ENCODE measurements around the gene ATP4A. TPM values are rescaled to one million over a fixed set of nuclear protein-coding genes. Genes with fewer than 3 reads are reported as not detected.

The ATP4A gene
- total RNA-seq, 4 donors from 2014 or later: not detected

GRCh38 chr19:35516310-35516709 is 47.1 kb downstream of the ATP4A start:
- no peaks in the 10 kb centered on the region for H3K4me1 ChIP-seq
- TF ChIP-seq POLR2A (IDR thresholded peaks at IDR 0.05): no peak
- H3K27ac ChIP-seq: no peak overlapping the region
- H3K4me3 ChIP-seq: no peak overlapping the region
- no peak for DNase-seq
- peaks cover 34% of the 10 kb centered on the region for H3K27me3 ChIP-seq
- 71 to 76% methylated on average over 2 to 3 of the region's 3 CpGs for WGBS, 2 donors (ENCODE audit: low coverage in 1 of 2)
- in situ Hi-C loops (cut with MboI; ENCODE audit: low pct_ligation_motif_present in 1 of 4, low pct_unique_long_range_greater_than_20kb in 1 of 4, low sequenced_read_pairs in 3 of 4) (no loop called here), intact Hi-C loops (cut with DNase I; ENCODE audit: low total_unique reads) (no loop called here)
- H3K36me3 ChIP-seq: no peaks in the 10 kb centered on the region
- no peaks in the 10 kb centered on the region for H3K9me3 ChIP-seq

- intact Hi-C loops (cut with DNase I; ENCODE audit: low total_unique reads) (no loop called here), in situ Hi-C loops (cut with MboI; ENCODE audit: low pct_ligation_motif_present in 1 of 4, low pct_unique_long_range_greater_than_20kb in 1 of 4, low sequenced_read_pairs in 3 of 4) (no loop called here)
- Histone ChIP-seq H3K4me3 (no peak overlapping the region), H3K27me3 (peaks cover 53% of the 10 kb centered on the region), H3K36me3 (no peaks in the 10 kb centered on the region), H3K4me1 (peaks cover 0 to 14% (median 7%) of the 10 kb centered on the region in 4 donors), H3K27ac (no peak overlapping the region), H3K9me3 (no peaks in the 10 kb centered on the region)
- TF ChIP-seq POLR2A (IDR thresholded peaks at IDR 0.05): no peak
- TF ChIP-seq CTCF (IDR thresholded peaks at IDR 0.05): no peak
- no peak for TF ChIP-seq POLR2AphosphoS5 (IDR thresholded peaks at IDR 0.05)
- TF ChIP-seq EP300 (IDR thresholded peaks at IDR 0.05; ENCODE audit: low read depth): no peak
- 32 to 58% methylated on average over 2 to 19 of the region's 20 CpGs for WGBS, 2 donors (ENCODE audit: low coverage in 1 of 2)
- DNase-seq: no peak
Measured at GRCh38 chr19:35514282-35514809, 49.1 kb downstream of the ATP4A start.

GRCh38 chr19:35513628-35514281 is 49.7 kb downstream of the ATP4A start, which contains the start of gene DMKN:
Gene DMKN, minus strand, starts transcription at chr19:35513649. Its CDS starts 174 bp downstream, at chr19:35513475.
- intact Hi-C loops (cut with DNase I; ENCODE audit: low total_unique reads): no loop called here
- H3K4me1 ChIP-seq: peaks cover 0 to 20% (median 9%) of the 10 kb centered on the region in 4 donors
- no peak for TF ChIP-seq POLR2A (IDR thresholded peaks at IDR 0.05)
- TF ChIP-seq EP300 (IDR thresholded peaks at IDR 0.05; ENCODE audit: low read depth): no peak
- no peak for TF ChIP-seq POLR2AphosphoS5 (IDR thresholded peaks at IDR 0.05)
- no peak for TF ChIP-seq CTCF (IDR thresholded peaks at IDR 0.05)
- no peak within 1 kb of the TSS for H3K27ac ChIP-seq
- H3K27me3 ChIP-seq: peaks cover 59% of the 10 kb centered on the region
- no peak within 1 kb of the TSS for H3K4me3 ChIP-seq
- 36% methylated on average over 15 of the region's 15 CpGs; no CpG with 5 or more reads in 1 of the 2 donors for WGBS, 2 donors (ENCODE audit: low coverage in 1 of 2)
- in situ Hi-C loops (cut with MboI; ENCODE audit: low pct_ligation_motif_present in 1 of 4, low pct_unique_long_range_greater_than_20kb in 1 of 4, low sequenced_read_pairs in 3 of 4): no loop called here
- no peaks in the 10 kb centered on the region for H3K9me3 ChIP-seq
- DNase-seq: no peak
- H3K36me3 ChIP-seq: no peaks in the 10 kb centered on the region

- TF ChIP-seq EP300 (IDR thresholded peaks at IDR 0.05; ENCODE audit: low read depth): no peak
- no peak for TF ChIP-seq CTCF (IDR thresholded peaks at IDR 0.05)
- no peak for TF ChIP-seq POLR2AphosphoS5 (IDR thresholded peaks at IDR 0.05)
- no peak for TF ChIP-seq POLR2A (IDR thresholded peaks at IDR 0.05)
- intact Hi-C loops (cut with DNase I; ENCODE audit: low total_unique reads) (no loop called here), in situ Hi-C loops (cut with MboI; ENCODE audit: low pct_ligation_motif_present in 1 of 4, low pct_unique_long_range_greater_than_20kb in 1 of 4, low sequenced_read_pairs in 3 of 4) (no loop called here)
- no peak for DNase-seq
- Histone ChIP-seq H3K27me3 (peaks cover 66% of the 10 kb centered on the region), H3K27ac (no peak overlapping the region), H3K4me1 (peaks cover 0 to 20% (median 9%) of the 10 kb centered on the region in 4 donors), H3K36me3 (no peaks in the 10 kb centered on the region), H3K9me3 (no peaks in the 10 kb centered on the region), H3K4me3 (no peak overlapping the region)
- 82% methylated on average over 15 of the region's 15 CpGs; no CpG with 5 or more reads in 1 of the 2 donors for WGBS, 2 donors (ENCODE audit: low coverage in 1 of 2)
Measured at GRCh38 chr19:35512831-35513627, 50.4 kb downstream of the ATP4A start.

Measured in transverse colon (tissue), 4 donors.